HG02610 (cell line): ENCODE results near the gene ICA1L.

ENCODE experiments used
- ATAC-seq: cut with Tn5 transposase; IDR thresholded peaks from one replicate; pipeline ENCODE4 v1.9.1; 2021; ENCODE audit warnings: mild to moderate bottlenecking, moderate library complexity; ENCODE audit not compliant: unreplicated experiment

ICA1L gene

DNA sequence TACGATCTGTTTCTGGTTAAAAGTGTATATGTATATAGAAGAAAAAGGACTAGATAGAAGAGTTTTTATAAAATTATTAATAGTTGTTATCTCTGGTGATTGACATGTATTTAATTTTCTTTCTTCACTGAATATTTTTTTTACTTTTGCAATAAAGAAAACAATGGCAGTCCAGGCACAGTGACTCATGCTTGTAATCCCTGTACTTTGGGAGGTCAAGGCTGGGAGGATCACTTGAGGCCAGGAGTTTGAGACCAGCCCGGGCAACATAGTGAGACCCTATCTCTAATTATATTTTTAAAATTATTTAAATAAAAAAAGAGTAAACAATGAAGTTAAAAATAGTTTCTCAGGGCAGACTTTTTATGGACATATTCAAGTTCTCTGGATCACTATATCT is 122.1 kb downstream of the ICA1L start:
- no peak for ATAC-seq

DNA sequence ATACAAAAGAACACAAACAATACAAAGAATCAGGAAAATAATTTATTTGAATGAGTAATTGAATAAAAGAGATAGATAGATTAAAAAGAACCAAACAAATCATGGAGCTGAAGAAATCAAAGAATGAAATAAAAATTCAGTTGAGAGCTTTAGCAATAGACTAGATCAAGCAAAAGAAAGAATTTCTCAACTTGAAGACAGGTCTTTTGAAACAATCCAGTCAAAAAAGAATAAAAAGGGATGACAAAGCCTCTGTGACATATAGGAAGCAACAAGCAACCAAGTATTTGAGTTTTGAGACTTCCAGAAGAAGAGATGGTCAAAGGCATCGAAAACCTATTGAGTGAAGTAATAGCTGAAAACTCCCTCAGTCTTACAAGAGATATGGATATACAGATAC is 128.0 kb downstream of the ICA1L start:
- no peak for ATAC-seq

DNA sequence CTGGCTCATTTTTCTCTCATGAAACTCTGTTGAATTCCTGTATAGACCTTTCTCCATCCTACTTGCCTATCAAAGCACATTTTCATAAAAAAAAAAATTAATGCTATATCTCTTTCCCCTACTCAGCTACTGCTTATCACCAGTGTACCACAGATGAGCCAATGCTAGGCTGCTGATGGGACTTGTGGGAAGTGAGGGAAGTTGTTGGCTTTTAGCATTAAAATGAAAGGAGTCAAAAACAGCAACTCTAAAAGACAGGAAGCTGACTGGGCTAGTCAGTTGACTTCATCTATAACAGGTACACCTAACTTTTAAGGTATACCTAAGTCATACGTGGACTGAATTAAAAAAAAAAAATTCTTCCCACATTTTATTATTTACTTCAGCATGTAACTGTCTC is 134.7 kb downstream of the ICA1L start:
- ATAC-seq = no peak

DNA sequence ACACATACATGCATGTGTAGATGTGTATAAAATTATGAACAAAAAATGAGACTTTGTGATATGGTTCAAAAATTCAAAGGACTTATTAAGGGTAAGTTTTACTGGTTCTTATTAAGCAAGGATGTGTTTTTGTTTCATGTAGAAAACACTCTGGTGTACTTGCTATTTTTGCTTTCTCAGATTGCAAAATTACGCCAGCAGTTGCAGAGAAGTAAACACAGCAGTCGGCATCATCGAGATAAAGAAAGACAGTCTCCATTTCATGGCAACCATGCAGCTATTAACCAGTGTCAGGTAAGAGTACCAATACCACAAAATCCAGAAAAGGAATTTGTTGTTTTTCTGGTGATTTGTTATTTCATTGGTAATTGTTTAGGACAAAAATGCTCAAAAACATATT is 145.5 kb downstream of the ICA1L start:
- no peak for ATAC-seq

DNA sequence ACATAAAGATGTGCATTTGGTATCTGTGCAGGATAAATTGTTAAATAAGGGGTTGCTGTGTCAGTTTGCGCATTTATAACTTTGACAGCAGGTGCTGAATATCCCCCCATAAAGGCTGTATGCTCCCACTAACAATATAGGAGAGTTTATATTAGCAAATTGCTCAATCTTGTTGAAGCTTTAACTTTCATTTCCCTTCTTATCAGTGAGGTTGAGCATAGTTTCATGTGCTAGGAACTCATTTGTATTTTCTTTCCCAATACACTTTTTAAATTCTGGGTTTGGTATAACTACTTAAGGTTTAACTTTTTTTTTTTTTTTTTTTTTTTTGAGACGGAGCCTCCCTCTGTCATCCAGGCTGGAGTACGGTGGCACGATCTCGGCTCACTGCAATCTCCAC is 147.8 kb downstream of the ICA1L start:
- no peak for ATAC-seq
